Measurements from ENCODE around the gene OOEP.

The OOEP gene

DNA sequence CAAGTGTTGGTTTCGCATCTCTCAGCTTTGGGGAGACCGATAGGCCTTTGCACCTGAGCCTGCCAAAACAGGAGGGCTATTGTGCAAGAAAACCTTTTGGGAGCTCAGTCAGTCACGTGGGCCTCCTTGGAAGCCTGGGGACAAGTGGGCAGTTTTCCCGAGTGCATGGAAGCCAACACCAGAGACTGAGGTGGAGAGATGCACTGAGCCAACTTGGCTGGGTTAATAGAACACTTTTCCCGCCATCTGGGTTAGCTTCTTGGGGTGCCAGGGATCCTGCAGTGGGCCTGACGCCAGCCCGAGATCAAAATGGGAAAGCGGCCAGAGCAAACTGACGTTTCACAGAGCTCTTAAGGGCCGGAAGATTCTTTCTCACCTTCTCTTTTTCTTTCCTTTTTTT is 2.8 kb upstream of the OOEP start:
- no peak for DNase-seq
- Histone ChIP-seq H3K4me1 (ENCODE audit: insufficient read depth, low read length) (no peaks in the 10 kb centered on the region), H3K27ac (ENCODE audit: low read length) (no peak overlapping the region), H3K9ac (ENCODE audit: low read depth, low read length) (no peak overlapping the region), H3K79me2 (ENCODE audit: insufficient read depth, low read length) (no peaks in the 10 kb centered on the region), H3K4me2 (ENCODE audit: insufficient read depth, low read length) (no peak overlapping the region), H2AFZ (ENCODE audit: low read depth, low read length) (no peak overlapping the region), H3K9me3 (ENCODE audit: insufficient read depth, low read length, severe bottlenecking) (peaks cover 8% of the 10 kb centered on the region), H4K20me1 (ENCODE audit: insufficient read depth, low read length) (no peaks in the 10 kb centered on the region), H3K4me3 (ENCODE audit: low read depth in 1 of 2, low read length in 2 of 2) (no peak overlapping the region), H3K27me3 (ENCODE audit: insufficient read depth, low read length, poor library complexity) (no peaks in the 10 kb centered on the region), H3K36me3 (ENCODE audit: insufficient read depth, low read length) (no peaks in the 10 kb centered on the region)
- no peak for ATAC-seq (ENCODE audit: insufficient read depth, low read depth)
- TF ChIP-seq EZH2 (IDR thresholded peaks at IDR 0.05; ENCODE audit: borderline replicate concordance, low read depth, low read length, severe bottlenecking), result no peak
- TF ChIP-seq, protein P1, sequence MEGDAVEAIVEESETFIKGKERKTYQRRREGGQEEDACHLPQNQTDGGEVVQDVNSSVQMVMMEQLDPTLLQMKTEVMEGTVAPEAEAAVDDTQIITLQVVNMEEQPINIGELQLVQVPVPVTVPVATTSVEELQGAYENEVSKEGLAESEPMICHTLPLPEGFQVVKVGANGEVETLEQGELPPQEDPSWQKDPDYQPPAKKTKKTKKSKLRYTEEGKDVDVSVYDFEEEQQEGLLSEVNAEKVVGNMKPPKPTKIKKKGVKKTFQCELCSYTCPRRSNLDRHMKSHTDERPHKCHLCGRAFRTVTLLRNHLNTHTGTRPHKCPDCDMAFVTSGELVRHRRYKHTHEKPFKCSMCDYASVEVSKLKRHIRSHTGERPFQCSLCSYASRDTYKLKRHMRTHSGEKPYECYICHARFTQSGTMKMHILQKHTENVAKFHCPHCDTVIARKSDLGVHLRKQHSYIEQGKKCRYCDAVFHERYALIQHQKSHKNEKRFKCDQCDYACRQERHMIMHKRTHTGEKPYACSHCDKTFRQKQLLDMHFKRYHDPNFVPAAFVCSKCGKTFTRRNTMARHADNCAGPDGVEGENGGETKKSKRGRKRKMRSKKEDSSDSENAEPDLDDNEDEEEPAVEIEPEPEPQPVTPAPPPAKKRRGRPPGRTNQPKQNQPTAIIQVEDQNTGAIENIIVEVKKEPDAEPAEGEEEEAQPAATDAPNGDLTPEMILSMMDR (IDR thresholded peaks at IDR 0.05; ENCODE audit: borderline replicate concordance, extremely low read depth, low read length, poor library complexity, severe bottlenecking), result no peak

GRCh38 chr6:73371984-73372383 is 2.3 kb upstream of the OOEP start:
- H3K9me3 ChIP-seq (ENCODE audit: insufficient read depth, low read length, severe bottlenecking), result peaks cover 8% of the 10 kb centered on the region
- no peak for DNase-seq

DNA sequence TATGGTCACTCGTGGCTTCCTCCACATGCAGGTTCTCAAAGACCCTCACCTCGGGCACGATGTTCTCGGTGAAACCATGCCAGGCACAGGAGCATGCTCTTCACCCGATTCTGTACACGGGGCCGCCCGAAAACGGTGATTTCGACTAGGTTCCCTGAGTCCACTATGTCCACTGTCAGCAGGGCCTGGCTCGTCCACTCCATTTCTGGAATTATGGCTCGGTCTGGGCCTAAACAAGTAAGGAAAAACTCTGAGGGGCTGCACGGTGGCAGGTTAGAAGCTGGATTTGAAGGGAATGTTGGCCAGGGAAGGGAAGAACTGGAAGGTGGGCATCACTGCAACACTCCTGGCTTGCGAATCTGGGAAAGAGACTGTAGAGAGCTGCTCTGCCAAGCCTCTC is 540 bp downstream of the OOEP start:
- H4K20me1 ChIP-seq (ENCODE audit: insufficient read depth, low read length), result no peaks in the 10 kb centered on the region
- no peaks in the 10 kb centered on the region for H3K79me2 ChIP-seq (ENCODE audit: insufficient read depth, low read length)
- no peak for TF ChIP-seq EZH2 (IDR thresholded peaks at IDR 0.05; ENCODE audit: borderline replicate concordance, low read depth, low read length, severe bottlenecking)
- TF ChIP-seq, protein P1 (IDR thresholded peaks at IDR 0.05; ENCODE audit: borderline replicate concordance, extremely low read depth, low read length, poor library complexity, severe bottlenecking), result no peak
- ATAC-seq (ENCODE audit: insufficient read depth, low read depth), result no peak
- no peak overlapping the region for H3K27ac ChIP-seq (ENCODE audit: low read length)
- H3K9me3 ChIP-seq (ENCODE audit: insufficient read depth, low read length, severe bottlenecking), result peaks cover 8% of the 10 kb centered on the region
- no peak overlapping the region for H3K4me2 ChIP-seq (ENCODE audit: insufficient read depth, low read length)
- no peaks in the 10 kb centered on the region for H3K36me3 ChIP-seq (ENCODE audit: insufficient read depth, low read length)
- H3K27me3 ChIP-seq (ENCODE audit: insufficient read depth, low read length, poor library complexity), result no peaks in the 10 kb centered on the region
- no peak for DNase-seq
- no peaks in the 10 kb centered on the region for H3K4me1 ChIP-seq (ENCODE audit: insufficient read depth, low read length)
- no peak overlapping the region for H3K9ac ChIP-seq (ENCODE audit: low read depth, low read length)
- no peak overlapping the region for H3K4me3 ChIP-seq (ENCODE audit: low read depth in 1 of 2, low read length in 2 of 2)
- H2AFZ ChIP-seq (ENCODE audit: low read depth, low read length), result no peak overlapping the region

More at GRCh38 chr6:73371984-73372383, 2.3 kb upstream of the OOEP start:
- Histone ChIP-seq H4K20me1 (ENCODE audit: insufficient read depth, low read length) (no peaks in the 10 kb centered on the region), H3K27ac (ENCODE audit: low read length) (no peak overlapping the region), H3K9ac (ENCODE audit: low read depth, low read length) (no peak overlapping the region), H3K4me3 (ENCODE audit: low read depth in 1 of 2, low read length in 2 of 2) (no peak overlapping the region), H3K79me2 (ENCODE audit: insufficient read depth, low read length) (no peaks in the 10 kb centered on the region), H2AFZ (ENCODE audit: low read depth, low read length) (no peak overlapping the region), H3K27me3 (ENCODE audit: insufficient read depth, low read length, poor library complexity) (no peaks in the 10 kb centered on the region), H3K4me1 (ENCODE audit: insufficient read depth, low read length) (no peaks in the 10 kb centered on the region), H3K4me2 (ENCODE audit: insufficient read depth, low read length) (no peak overlapping the region), H3K36me3 (ENCODE audit: insufficient read depth, low read length) (no peaks in the 10 kb centered on the region)
- TF ChIP-seq, protein P1 (IDR thresholded peaks at IDR 0.05; ENCODE audit: borderline replicate concordance, extremely low read depth, low read length, poor library complexity, severe bottlenecking), result no peak
- no peak for TF ChIP-seq EZH2 (IDR thresholded peaks at IDR 0.05; ENCODE audit: borderline replicate concordance, low read depth, low read length, severe bottlenecking)
- ATAC-seq (ENCODE audit: insufficient read depth, low read depth), result no peak

GRCh38 chr6:73368675-73369074 is 1.0 kb downstream of the OOEP start:
- H3K79me2 ChIP-seq (ENCODE audit: insufficient read depth, low read length), result no peaks in the 10 kb centered on the region
- no peak overlapping the region for H3K27ac ChIP-seq (ENCODE audit: low read length)
- ATAC-seq (ENCODE audit: insufficient read depth, low read depth), result no peak
- TF ChIP-seq, protein P1 (IDR thresholded peaks at IDR 0.05; ENCODE audit: borderline replicate concordance, extremely low read depth, low read length, poor library complexity, severe bottlenecking), result no peak
- TF ChIP-seq EZH2 (IDR thresholded peaks at IDR 0.05; ENCODE audit: borderline replicate concordance, low read depth, low read length, severe bottlenecking), result no peak
- peaks cover 8% of the 10 kb centered on the region for H3K9me3 ChIP-seq (ENCODE audit: insufficient read depth, low read length, severe bottlenecking)
- H3K36me3 ChIP-seq (ENCODE audit: insufficient read depth, low read length), result no peaks in the 10 kb centered on the region
- no peaks in the 10 kb centered on the region for H4K20me1 ChIP-seq (ENCODE audit: insufficient read depth, low read length)
- no peak overlapping the region for H2AFZ ChIP-seq (ENCODE audit: low read depth, low read length)
- H3K4me2 ChIP-seq (ENCODE audit: insufficient read depth, low read length), result no peak overlapping the region
- no peaks in the 10 kb centered on the region for H3K27me3 ChIP-seq (ENCODE audit: insufficient read depth, low read length, poor library complexity)
- no peak for DNase-seq
- H3K9ac ChIP-seq (ENCODE audit: low read depth, low read length), result no peak overlapping the region
- no peaks in the 10 kb centered on the region for H3K4me1 ChIP-seq (ENCODE audit: insufficient read depth, low read length)
- H3K4me3 ChIP-seq (ENCODE audit: low read depth in 1 of 2, low read length in 2 of 2), result no peak overlapping the region

Measured in DND-41 (cell line).